OCI-LY3 (cell line): ENCODE data around the gene FLRT1.

ENCODE experiments used
- CTCF ChIP-seq: fragments of 200-600, 300-600 bp; sonication (generic); IDR thresholded peaks from 2 replicates; pipeline ENCODE4 v1.5.1; 2014; ENCODE audit warnings: antibody characterized with exemption, low read length, low read depth
- EZH2phosphoT487 ChIP-seq: fragments of 200-600 bp; shearing (Covaris generic); IDR thresholded peaks from 2 replicates; pipeline ENCODE4 v1.6.1; 2018; ENCODE audit warnings: antibody characterized with exemption, mixed run types, low read depth

DNA sequence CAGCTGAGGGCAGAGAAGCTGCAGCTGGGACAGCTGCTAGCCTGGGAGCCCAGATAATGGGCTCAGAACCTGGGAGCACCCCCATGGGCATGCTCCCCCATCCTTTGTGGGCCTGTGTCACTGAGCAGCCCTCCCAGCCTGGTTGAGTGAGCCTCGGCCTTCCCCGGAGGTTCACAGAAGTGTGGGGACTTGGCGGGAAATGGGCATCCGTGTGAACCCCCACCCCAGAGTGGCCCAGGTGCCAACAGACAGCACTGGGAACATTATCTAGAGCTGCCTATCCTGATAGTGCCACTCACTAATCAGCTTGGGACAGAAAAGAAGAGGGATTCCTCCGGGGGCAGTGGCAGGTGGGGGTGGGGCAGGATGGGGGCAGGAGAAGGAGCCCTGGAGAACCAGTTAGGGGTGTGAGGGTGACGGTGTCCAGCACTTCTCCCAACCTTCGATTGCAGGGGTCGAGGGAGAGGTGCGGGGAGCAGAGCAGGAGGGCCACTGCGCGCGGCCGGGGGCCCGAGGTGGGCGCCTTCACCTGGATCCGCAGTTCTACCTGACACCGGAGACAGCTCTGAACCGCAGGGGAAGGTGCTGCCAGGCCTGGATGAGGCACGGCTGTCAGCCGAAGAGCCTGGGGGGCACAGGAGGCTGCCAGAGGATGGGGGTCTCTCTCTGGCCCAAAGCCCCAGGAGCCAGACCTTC is 33.1 kb downstream of the FLRT1 start:
- no peak for TF ChIP-seq CTCF
- no peak for TF ChIP-seq EZH2phosphoT487
